RWPE2 (cell line): Measurements from ENCODE around the gene CHMP1A.
A peak's percentile ranks its signal among the peaks of the same experiment; 100 is the strongest.

Source experiments
- ATAC-seq: fragments of 200-7000 bp; cut with Tn5 transposase; 3 replicates; pipeline ENCODE4 v1.9.1; 2021; ENCODE audit warnings: low read depth
- DNase-seq: peaks from one replicate; pipeline ENCODE4 v3.0.0-alpha.2; 2020; ENCODE audit warnings: low spot score
- H3K27ac ChIP-seq: fragments of 450-650 bp; 2 replicates; pipeline ENCODE4 v1.5.1; 2017; ENCODE audit warnings: mild to moderate bottlenecking; ENCODE audit not compliant: poor library complexity, severe bottlenecking
- H3K27me3 ChIP-seq: fragments of 250-450 bp; sonication (Bioruptor Pico); 2 replicates; pipeline ENCODE4 v1.5.1; 2021; ENCODE audit warnings: mild to moderate bottlenecking, moderate library complexity; ENCODE audit not compliant: insufficient read depth, poor library complexity, severe bottlenecking
- H3K36me3 ChIP-seq: fragments of 250-450 bp; sonication (Bioruptor Pico); 2 replicates; pipeline ENCODE4 v1.5.1; 2020; ENCODE audit warnings: low read depth, mild to moderate bottlenecking, moderate library complexity
- H3K4me1 ChIP-seq: fragments of 250-450 bp; sonication (Bioruptor Pico); 2 replicates; pipeline ENCODE4 v1.5.1; 2021; ENCODE audit warnings: mild to moderate bottlenecking, moderate library complexity; ENCODE audit not compliant: insufficient read depth, poor library complexity, severe bottlenecking
- H3K4me3 ChIP-seq: fragments of 250-450 bp; sonication (Bioruptor Pico); 2 replicates; pipeline ENCODE4 v1.5.1; 2021; ENCODE audit warnings: mild to moderate bottlenecking, moderate library complexity; ENCODE audit not compliant: severe bottlenecking
- H3K9me3 ChIP-seq: fragments of 250-450 bp; sonication (Bioruptor Pico); 2 replicates; pipeline ENCODE4 v1.5.1; 2021; ENCODE audit warnings: mild to moderate bottlenecking, moderate library complexity; ENCODE audit not compliant: severe bottlenecking
- CTCF ChIP-seq: fragments of 450-650 bp; IDR thresholded peaks from one replicate; pipeline ENCODE4 v1.5.1; 2017; ENCODE audit warnings: mild to moderate bottlenecking, moderate library complexity; ENCODE audit not compliant: poor library complexity, severe bottlenecking

Gene CHMP1A

DNA sequence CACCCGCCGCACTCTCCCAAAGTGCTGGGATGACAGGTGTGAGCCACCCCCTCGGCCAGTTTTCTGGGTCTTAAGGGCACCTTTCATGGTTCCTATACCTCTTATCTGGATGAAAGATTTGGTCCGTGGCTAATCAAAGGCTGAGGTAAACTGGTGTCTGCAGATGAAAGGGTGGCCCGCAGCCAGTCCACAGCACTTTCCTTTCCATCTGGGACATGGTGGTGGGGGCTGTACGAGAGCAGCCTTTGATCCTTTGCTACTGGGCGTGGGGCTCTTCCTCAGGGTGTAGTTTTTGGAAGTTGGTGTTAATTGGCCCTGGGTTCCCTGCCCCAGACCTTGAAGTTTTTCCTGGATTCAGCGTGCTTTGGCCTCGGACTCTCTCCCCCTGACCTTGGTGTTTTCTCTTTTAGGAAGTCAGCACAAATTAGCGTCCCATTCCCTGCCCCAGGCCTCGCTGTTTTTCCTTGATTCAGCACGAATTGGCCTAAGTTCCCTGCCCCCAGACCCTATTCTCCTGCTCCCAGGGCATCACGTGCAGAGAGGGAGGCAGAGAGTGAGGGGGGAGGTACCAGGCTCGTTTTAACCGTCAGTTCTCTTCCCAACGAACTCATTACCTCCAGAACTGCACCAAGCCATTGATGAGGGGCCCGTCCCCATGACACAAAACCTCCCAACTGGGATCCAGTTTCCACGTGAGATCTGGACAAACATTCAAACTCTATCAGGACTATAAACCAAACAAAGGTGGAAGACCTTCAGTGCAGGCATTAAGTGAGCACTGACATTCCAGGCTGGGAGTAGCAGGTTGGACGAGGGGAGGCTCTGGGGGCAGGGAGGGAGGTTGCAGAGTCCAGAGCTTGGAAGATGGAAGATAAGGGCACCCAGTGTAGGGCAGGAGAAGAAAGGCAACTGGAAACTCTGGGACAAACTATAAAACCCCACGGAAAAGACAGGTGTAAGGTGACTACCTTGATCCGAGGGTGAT lies 32.4 kb downstream of the CHMP1A start:
- H3K27ac ChIP-seq, result no peak overlapping the region
- no peak for TF ChIP-seq CTCF
- no peaks in the 10 kb centered on the region for H3K9me3 ChIP-seq
- H3K36me3 ChIP-seq, result no peaks in the 10 kb centered on the region
- no peak for ATAC-seq
- H3K27me3 ChIP-seq, result no peaks in the 10 kb centered on the region
- H3K4me1 ChIP-seq, result no peaks in the 10 kb centered on the region
- DNase-seq, result no peak
- H3K4me3 ChIP-seq, result no peak overlapping the region

GRCh38 chr16:89623511-89624261 lies 33.8 kb downstream of the CHMP1A start:
- ATAC-seq (peak; percentile 52; the same call in 2 of the 3 replicates), DNase-seq (peak; percentile 62)
- no peak overlapping the region for H3K27ac ChIP-seq
- H3K4me1 ChIP-seq, result no peaks in the 10 kb centered on the region
- no peaks in the 10 kb centered on the region for H3K27me3 ChIP-seq
- no peaks in the 10 kb centered on the region for H3K36me3 ChIP-seq
- no peak for TF ChIP-seq CTCF
- no peaks in the 10 kb centered on the region for H3K9me3 ChIP-seq
- no peak overlapping the region for H3K4me3 ChIP-seq

GRCh38 chr16:89621698-89622409 lies 35.7 kb downstream of the CHMP1A start:
- Histone ChIP-seq H3K27ac (no peak overlapping the region), H3K9me3 (no peaks in the 10 kb centered on the region), H3K4me3 (no peak overlapping the region), H3K27me3 (no peaks in the 10 kb centered on the region), H3K4me1 (no peaks in the 10 kb centered on the region), H3K36me3 (no peaks in the 10 kb centered on the region)
- no peak for TF ChIP-seq CTCF
- no peak for ATAC-seq
- DNase-seq, result peak; percentile 55

- DNase-seq (peak; percentile 55), ATAC-seq (no peak)
- TF ChIP-seq CTCF, result no peak
- no peak overlapping the region for H3K27ac ChIP-seq
- no peaks in the 10 kb centered on the region for H3K9me3 ChIP-seq
- H3K27me3 ChIP-seq, result no peaks in the 10 kb centered on the region
- H3K36me3 ChIP-seq, result no peaks in the 10 kb centered on the region
- no peaks in the 10 kb centered on the region for H3K4me1 ChIP-seq
- no peak overlapping the region for H3K4me3 ChIP-seq
Observed at GRCh38 chr16:89621136-89621697, 36.3 kb downstream of the CHMP1A start.
